OCI-LY1 (cell line): ENCODE measurements around the gene TERB1.

Source experiments
- H2AFZ ChIP-seq: fragments of 200-600 bp; sonication (generic), shearing (Covaris generic); 2 replicates; pipeline ENCODE4 v1.6.0; 2014; ENCODE audit warnings: antibody characterized with exemption, mild to moderate bottlenecking, low read length
- H3F3A ChIP-seq: fragments of 200-600 bp; sonication (generic), shearing (Covaris generic); 2 replicates; pipeline ENCODE4 v1.6.0; 2014; ENCODE audit warnings: mild to moderate bottlenecking, antibody characterized with exemption, low read length, moderate library complexity; ENCODE audit not compliant: insufficient read depth
- H3K27ac ChIP-seq: fragments of 200-600 bp; sonication (generic); 2 replicates; pipeline ENCODE4 v1.5.1; 2014; ENCODE audit warnings: low read length, mixed run types, mild to moderate bottlenecking, low read depth; ENCODE audit not compliant: poor library complexity, severe bottlenecking
- H3K27me3 ChIP-seq: fragments of 200-600 bp; sonication (generic); 2 replicates; pipeline ENCODE4 v1.6.0; 2014; ENCODE audit warnings: antibody characterized with exemption, mild to moderate bottlenecking, low read length, moderate library complexity; ENCODE audit not compliant: insufficient read depth
- H3K36me3 ChIP-seq: fragments of 200-600 bp; sonication (generic); 2 replicates; pipeline ENCODE4 v1.6.1; 2014; ENCODE audit warnings: mild to moderate bottlenecking, antibody characterized with exemption, low read length, moderate library complexity, mixed read lengths; ENCODE audit not compliant: insufficient read depth
- H3K4me1 ChIP-seq: fragments of 200-600 bp; sonication (generic); 2 replicates; pipeline ENCODE4 v1.5.1; 2014; ENCODE audit warnings: mild to moderate bottlenecking, low read length, moderate library complexity; ENCODE audit not compliant: insufficient read depth, severe bottlenecking
- H3K4me2 ChIP-seq: fragments of 200-600 bp; sonication (generic), shearing (Covaris generic); 2 replicates; pipeline ENCODE4 v1.6.1; 2014; ENCODE audit warnings: low read length
- H3K4me3 ChIP-seq: fragments of 200-600 bp; sonication (generic); 2 replicates; pipeline ENCODE4 v1.5.1; 2014; ENCODE audit warnings: low read length, low read depth, mild to moderate bottlenecking, mixed read lengths; ENCODE audit not compliant: poor library complexity, severe bottlenecking
- H3K79me2 ChIP-seq: fragments of 200-600 bp; shearing (Covaris generic); 2 replicates; pipeline ENCODE4 v1.6.1; 2016; ENCODE audit warnings: mixed run types, low read length, mixed read lengths; ENCODE audit not compliant: insufficient read depth
- H3K9ac ChIP-seq: fragments of 200-600 bp; sonication (generic), shearing (Covaris generic); 2 replicates; pipeline ENCODE4 v1.6.1; 2014; ENCODE audit warnings: mild to moderate bottlenecking, low read length, mixed read lengths
- H3K9me2 ChIP-seq: fragments of 200-600 bp; sonication (generic), shearing (Covaris generic); 2 replicates; pipeline ENCODE4 v1.6.1; 2014; ENCODE audit warnings: low read depth, mild to moderate bottlenecking, low read length, mixed read lengths
- H3K9me3 ChIP-seq: fragments of 200-600 bp; shearing (Covaris generic); 2 replicates; pipeline ENCODE4 v1.6.1; 2014; ENCODE audit warnings: low read length, mixed read lengths
- H4K20me1 ChIP-seq: fragments of 200-600 bp; sonication (generic), shearing (Covaris generic); 2 replicates; pipeline ENCODE4 v1.6.0; 2016; ENCODE audit warnings: mild to moderate bottlenecking, low read length; ENCODE audit not compliant: insufficient read depth
- EZH2 ChIP-seq: fragments of 200-600 bp; sonication (generic), shearing (Covaris generic); IDR thresholded peaks from 2 replicates; pipeline ENCODE4 v1.8.0; 2017; ENCODE audit warnings: borderline replicate concordance, mixed run types, mild to moderate bottlenecking, antibody characterized with exemption, low read length, moderate library complexity, mixed read lengths
- TF ChIP-seq, protein P1 (sequence below): fragments of 200-600 bp; sonication (generic), shearing (Covaris generic); IDR thresholded peaks from 2 replicates; pipeline ENCODE4 v1.5.1; 2017; ENCODE audit warnings: mild to moderate bottlenecking, antibody characterized with exemption, low read length, moderate library complexity, mixed read lengths

TERB1 gene

GRCh38 chr16:66840883-66841282 is 39.5 kb upstream of the TERB1 start:
- no peaks in the 10 kb centered on the region for H3K9me2 ChIP-seq
- no peaks in the 10 kb centered on the region for H3F3A ChIP-seq
- H3K79me2 ChIP-seq: no peaks in the 10 kb centered on the region
- no peaks in the 10 kb centered on the region for H3K36me3 ChIP-seq
- H2AFZ ChIP-seq: no peak overlapping the region
- no peak overlapping the region for H3K4me2 ChIP-seq
- H3K27me3 ChIP-seq: 0 out of 2 replicates have a peak, but pooled peaks cover 6% of the 10 kb centered on the region
- no peak overlapping the region for H3K4me3 ChIP-seq
- TF ChIP-seq EZH2: no peak
- TF ChIP-seq, protein P1, sequence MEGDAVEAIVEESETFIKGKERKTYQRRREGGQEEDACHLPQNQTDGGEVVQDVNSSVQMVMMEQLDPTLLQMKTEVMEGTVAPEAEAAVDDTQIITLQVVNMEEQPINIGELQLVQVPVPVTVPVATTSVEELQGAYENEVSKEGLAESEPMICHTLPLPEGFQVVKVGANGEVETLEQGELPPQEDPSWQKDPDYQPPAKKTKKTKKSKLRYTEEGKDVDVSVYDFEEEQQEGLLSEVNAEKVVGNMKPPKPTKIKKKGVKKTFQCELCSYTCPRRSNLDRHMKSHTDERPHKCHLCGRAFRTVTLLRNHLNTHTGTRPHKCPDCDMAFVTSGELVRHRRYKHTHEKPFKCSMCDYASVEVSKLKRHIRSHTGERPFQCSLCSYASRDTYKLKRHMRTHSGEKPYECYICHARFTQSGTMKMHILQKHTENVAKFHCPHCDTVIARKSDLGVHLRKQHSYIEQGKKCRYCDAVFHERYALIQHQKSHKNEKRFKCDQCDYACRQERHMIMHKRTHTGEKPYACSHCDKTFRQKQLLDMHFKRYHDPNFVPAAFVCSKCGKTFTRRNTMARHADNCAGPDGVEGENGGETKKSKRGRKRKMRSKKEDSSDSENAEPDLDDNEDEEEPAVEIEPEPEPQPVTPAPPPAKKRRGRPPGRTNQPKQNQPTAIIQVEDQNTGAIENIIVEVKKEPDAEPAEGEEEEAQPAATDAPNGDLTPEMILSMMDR: no peak
- no peak overlapping the region for H3K27ac ChIP-seq
- H3K4me1 ChIP-seq: no peaks in the 10 kb centered on the region
- H4K20me1 ChIP-seq: no peaks in the 10 kb centered on the region
- H3K9me3 ChIP-seq: no peaks in the 10 kb centered on the region
- no peak overlapping the region for H3K9ac ChIP-seq

GRCh38 chr16:66834746-66835145 is 33.4 kb upstream of the TERB1 start:
- TF ChIP-seq EZH2: no peak
- TF ChIP-seq, protein P1: no peak
- no peak overlapping the region for H3K27ac ChIP-seq

DNA sequence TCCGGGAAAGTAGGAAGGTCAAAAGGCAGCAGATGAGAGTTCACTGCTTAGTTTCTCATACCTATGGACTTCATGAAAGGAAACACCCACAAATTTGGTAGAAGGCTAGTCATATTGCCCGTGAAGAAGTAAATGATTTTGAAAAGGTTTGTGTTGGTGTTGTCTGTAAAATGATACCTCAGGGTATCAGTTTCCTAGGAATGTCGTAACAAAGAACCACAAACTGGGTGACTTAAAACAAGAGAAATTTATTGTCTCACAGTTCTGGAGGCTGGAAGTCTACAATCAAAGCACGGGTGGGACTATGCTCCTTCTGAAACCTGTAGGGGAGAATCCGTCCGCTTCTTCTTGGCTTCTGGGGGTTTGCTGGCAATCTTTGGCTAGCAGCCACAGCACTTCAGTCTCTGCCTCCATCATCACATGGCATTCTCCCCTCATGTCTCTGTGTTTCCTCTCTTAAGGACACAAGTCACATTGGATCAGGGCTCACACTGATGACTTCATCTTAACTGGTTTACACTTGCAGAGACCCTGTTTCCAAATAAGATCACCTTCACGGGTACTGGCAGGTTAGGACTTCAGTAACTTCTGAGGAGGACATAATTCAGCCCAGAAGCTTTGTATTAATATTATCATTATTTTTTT is 31.4 kb upstream of the TERB1 start:
- H3K9me3 ChIP-seq: no peaks in the 10 kb centered on the region
- H3K36me3 ChIP-seq: peaks cover 14% of the 10 kb centered on the region
- no peak overlapping the region for H3K27ac ChIP-seq
- H3K4me3 ChIP-seq: no peak overlapping the region
- no peaks in the 10 kb centered on the region for H4K20me1 ChIP-seq
- H3K9me2 ChIP-seq: no peaks in the 10 kb centered on the region
- peaks cover 15% of the 10 kb centered on the region for H3K4me1 ChIP-seq
- no peak overlapping the region for H3K9ac ChIP-seq
- no peaks in the 10 kb centered on the region; the same call in 1 of the 2 replicates for H3K27me3 ChIP-seq
- no peaks in the 10 kb centered on the region for H3F3A ChIP-seq
- H3K79me2 ChIP-seq: peaks cover 12% of the 10 kb centered on the region
- no peak for TF ChIP-seq EZH2
- TF ChIP-seq, protein P1: no peak
- no peak overlapping the region for H2AFZ ChIP-seq
- H3K4me2 ChIP-seq: no peak overlapping the region

More at GRCh38 chr16:66834746-66835145, 33.4 kb upstream of the TERB1 start:
- no peak overlapping the region for H3K9ac ChIP-seq
- peaks cover 7% of the 10 kb centered on the region for H3K4me1 ChIP-seq
- no peak overlapping the region for H2AFZ ChIP-seq
- H3K4me3 ChIP-seq: no peak overlapping the region
- H3K4me2 ChIP-seq: no peak overlapping the region
- no peaks in the 10 kb centered on the region; the same call in 1 of the 2 replicates for H3K27me3 ChIP-seq
- no peaks in the 10 kb centered on the region for H3K9me3 ChIP-seq
- H3K79me2 ChIP-seq: peaks cover 3% of the 10 kb centered on the region; the same call in 1 of the 2 replicates
- no peaks in the 10 kb centered on the region for H3K36me3 ChIP-seq
- no peaks in the 10 kb centered on the region for H4K20me1 ChIP-seq
- H3K9me2 ChIP-seq: no peaks in the 10 kb centered on the region
- H3F3A ChIP-seq: no peaks in the 10 kb centered on the region
